ENCODE results near the gene PPP5C. TPM values are rescaled to one million over a fixed set of nuclear protein-coding genes. Genes with fewer than 3 reads are reported as not detected.
"Not testable (repeated sequence)": the region's sequence is repeated elsewhere in the genome, so short reads cannot be mapped to it uniquely, and the experiment has no call there.

Gene PPP5C
- total RNA-seq, 1 experiment from 2014 or later, result 45.6 TPM

GRCh38 chr19:46411925-46412649, 65.2 kb downstream of the PPP5C start:
- in situ Hi-C loops (cut with HindIII; ENCODE audit: low pct_unique_long_range_greater_than_20kb, low sequenced_read_pairs), result no loop called here
- DNase-seq (ENCODE audit: low read depth, low spot score), result no peak

- DNase-seq (ENCODE audit: low read depth, low spot score), result no peak
- in situ Hi-C loops (cut with HindIII; ENCODE audit: low pct_unique_long_range_greater_than_20kb, low sequenced_read_pairs), result no loop called here
Observed at GRCh38 chr19:46412650-46413261, 65.9 kb downstream of the PPP5C start.

- DNase-seq (ENCODE audit: low read depth, low spot score), result no peak
- in situ Hi-C loops (cut with HindIII; ENCODE audit: low pct_unique_long_range_greater_than_20kb, low sequenced_read_pairs), result no loop called here
Observed at GRCh38 chr19:46413262-46414031, 66.6 kb downstream of the PPP5C start, which contains the start of gene CCDC8. CCDC8 (minus strand) TSS chr19:46413564; CDS start chr19:46412810, 754 bp downstream.

- in situ Hi-C loops (cut with HindIII; ENCODE audit: low pct_unique_long_range_greater_than_20kb, low sequenced_read_pairs); DNase-seq (ENCODE audit: low read depth, low spot score): not testable (repeated sequence)
Observed at GRCh38 chr19:46414899-46415298, 68.0 kb downstream of the PPP5C start.

GRCh38 chr19:46415804-46416709, 69.2 kb downstream of the PPP5C start:
- peak; percentile 74 for DNase-seq (ENCODE audit: low read depth, low spot score)
- in situ Hi-C loops (cut with HindIII; ENCODE audit: low pct_unique_long_range_greater_than_20kb, low sequenced_read_pairs), result not testable (repeated sequence)

GRCh38 chr19:46420056-46420455, 73.2 kb downstream of the PPP5C start:
- no peak for DNase-seq (ENCODE audit: low read depth, low spot score)
- in situ Hi-C loops (cut with HindIII; ENCODE audit: low pct_unique_long_range_greater_than_20kb, low sequenced_read_pairs), result no loop called here

- in situ Hi-C loops (cut with HindIII; ENCODE audit: low pct_unique_long_range_greater_than_20kb, low sequenced_read_pairs), result no loop called here
- DNase-seq (ENCODE audit: low read depth, low spot score), result no peak
Observed at GRCh38 chr19:46422344-46422743, 75.5 kb downstream of the PPP5C start.

GRCh38 chr19:46423188-46423587, 76.3 kb downstream of the PPP5C start:
- in situ Hi-C loops (cut with HindIII; ENCODE audit: low pct_unique_long_range_greater_than_20kb, low sequenced_read_pairs), result no loop called here
- no peak for DNase-seq (ENCODE audit: low read depth, low spot score)

- in situ Hi-C loops (cut with HindIII; ENCODE audit: low pct_unique_long_range_greater_than_20kb, low sequenced_read_pairs), result no loop called here
- no peak for DNase-seq (ENCODE audit: low read depth, low spot score)
Observed at GRCh38 chr19:46426035-46426505, 79.2 kb downstream of the PPP5C start.

- in situ Hi-C loops (cut with HindIII; ENCODE audit: low pct_unique_long_range_greater_than_20kb, low sequenced_read_pairs), result no loop called here
- peak; percentile 79 for DNase-seq (ENCODE audit: low read depth, low spot score)
Observed at GRCh38 chr19:46426506-46427162, 79.7 kb downstream of the PPP5C start.

- in situ Hi-C loops (cut with HindIII; ENCODE audit: low pct_unique_long_range_greater_than_20kb, low sequenced_read_pairs), result no loop called here
Observed at GRCh38 chr19:46427518-46428045, 80.7 kb downstream of the PPP5C start.

GRCh38 chr19:46428239-46429135, 81.6 kb downstream of the PPP5C start, which contains the start of gene PNMA8C:
PNMA8C (minus strand) TSS chr19:46428936; CDS start chr19:46428359, 577 bp downstream.
- in situ Hi-C loops (cut with HindIII; ENCODE audit: low pct_unique_long_range_greater_than_20kb, low sequenced_read_pairs), result no loop called here
- no peak for DNase-seq (ENCODE audit: low read depth, low spot score)

More at GRCh38 chr19:46427518-46428045, 80.7 kb downstream of the PPP5C start:
- DNase-seq (ENCODE audit: low read depth, low spot score), result no peak

- in situ Hi-C loops (cut with HindIII; ENCODE audit: low pct_unique_long_range_greater_than_20kb, low sequenced_read_pairs), result no loop called here
- no peak for DNase-seq (ENCODE audit: low read depth, low spot score)
Observed at GRCh38 chr19:46429999-46430398, 83.1 kb downstream of the PPP5C start.

- DNase-seq (ENCODE audit: low read depth, low spot score), result no peak
- in situ Hi-C loops (cut with HindIII; ENCODE audit: low pct_unique_long_range_greater_than_20kb, low sequenced_read_pairs), result no loop called here
Observed at GRCh38 chr19:46431824-46432223, 84.9 kb downstream of the PPP5C start.

- DNase-seq (ENCODE audit: low read depth, low spot score); in situ Hi-C loops (cut with HindIII; ENCODE audit: low pct_unique_long_range_greater_than_20kb, low sequenced_read_pairs): not testable (repeated sequence)
Observed at GRCh38 chr19:46433470-46433869, 86.6 kb downstream of the PPP5C start.

GRCh38 chr19:46435009-46435408, 88.1 kb downstream of the PPP5C start:
- in situ Hi-C loops (cut with HindIII; ENCODE audit: low pct_unique_long_range_greater_than_20kb, low sequenced_read_pairs), result no loop called here
- peak; percentile 96 for DNase-seq (ENCODE audit: low read depth, low spot score)

Data from SK-MEL-5 (cell line).